Astrocyte (in vitro differentiated cells and primary cell): ENCODE data around the gene NPAS3.

Experiments
- EZH2 ChIP-seq: IDR thresholded peaks from 2 replicates; pipeline ENCODE4 v1.6.1; 2012; ENCODE audit warnings: mild to moderate bottlenecking, low read length, inconsistent platforms; ENCODE audit not compliant: insufficient read depth
- TF ChIP-seq, protein P1 (sequence below): IDR thresholded peaks from 2 replicates; pipeline ENCODE4 v1.5.1; 2011; ENCODE audit warnings: low read depth, mild to moderate bottlenecking, inconsistent platforms, low read length, moderate library complexity; ENCODE audit not compliant: insufficient read depth

GRCh38 chr14:33063521-33063920, 124.8 kb downstream of the NPAS3 start:
- TF ChIP-seq EZH2, result no peak
- TF ChIP-seq, protein P1, sequence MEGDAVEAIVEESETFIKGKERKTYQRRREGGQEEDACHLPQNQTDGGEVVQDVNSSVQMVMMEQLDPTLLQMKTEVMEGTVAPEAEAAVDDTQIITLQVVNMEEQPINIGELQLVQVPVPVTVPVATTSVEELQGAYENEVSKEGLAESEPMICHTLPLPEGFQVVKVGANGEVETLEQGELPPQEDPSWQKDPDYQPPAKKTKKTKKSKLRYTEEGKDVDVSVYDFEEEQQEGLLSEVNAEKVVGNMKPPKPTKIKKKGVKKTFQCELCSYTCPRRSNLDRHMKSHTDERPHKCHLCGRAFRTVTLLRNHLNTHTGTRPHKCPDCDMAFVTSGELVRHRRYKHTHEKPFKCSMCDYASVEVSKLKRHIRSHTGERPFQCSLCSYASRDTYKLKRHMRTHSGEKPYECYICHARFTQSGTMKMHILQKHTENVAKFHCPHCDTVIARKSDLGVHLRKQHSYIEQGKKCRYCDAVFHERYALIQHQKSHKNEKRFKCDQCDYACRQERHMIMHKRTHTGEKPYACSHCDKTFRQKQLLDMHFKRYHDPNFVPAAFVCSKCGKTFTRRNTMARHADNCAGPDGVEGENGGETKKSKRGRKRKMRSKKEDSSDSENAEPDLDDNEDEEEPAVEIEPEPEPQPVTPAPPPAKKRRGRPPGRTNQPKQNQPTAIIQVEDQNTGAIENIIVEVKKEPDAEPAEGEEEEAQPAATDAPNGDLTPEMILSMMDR, result no peak
